Upper lobe of left lung (tissue), 6 donors: ENCODE data around the gene MMP24. TPM values are rescaled to one million over a fixed set of nuclear protein-coding genes. Genes with fewer than 3 reads are reported as not detected.
A peak's percentile ranks its signal among the peaks of the same experiment; 100 is the strongest.

ENCODE experiments used
- ATAC-seq, 2 donors: fragments of 200-7000 bp; cut with Tn5 transposase; one replicate each; pipeline ENCODE4 v1.9.1; 2022; ENCODE audit warnings: mild to moderate bottlenecking in 2 of 2, moderate library complexity in 2 of 2; ENCODE audit not compliant: low FRiP score in 2 of 2
- DNase-seq, 2 donors: peaks; one replicate each; pipeline ENCODE4 v3.0.0-alpha.2; 2019 to 2020
- H3K27ac ChIP-seq, 4 donors: fragments of 200-600 bp; sonication (generic); one replicate each; pipeline ENCODE4 v1.5.1; 2016 to 2019
- H3K27me3 ChIP-seq, 4 donors: fragments of 200-600 bp; sonication (generic); one replicate each; pipeline ENCODE4 v1.5.1; 2017 to 2019
- H3K36me3 ChIP-seq, 4 donors: fragments of 200-600 bp; sonication (generic); one replicate each; pipeline ENCODE4 v1.5.1; 2016 to 2019
- H3K4me1 ChIP-seq, 4 donors: fragments of 200-600 bp; sonication (generic); one replicate each; pipeline ENCODE4 v1.5.1; 2018 to 2019
- H3K4me3 ChIP-seq, 4 donors: fragments of 200-600 bp; sonication (generic); one replicate each; pipeline ENCODE4 v1.5.1; 2017 to 2019; ENCODE audit warnings: mild to moderate bottlenecking in 2 of 4, moderate library complexity in 1 of 4
- H3K9me3 ChIP-seq, 4 donors: fragments of 200-600 bp; sonication (generic); one replicate each; pipeline ENCODE4 v1.5.1; 2018 to 2019
- EP300 ChIP-seq, 4 donors: sonication (generic); formaldehyde crosslinking; IDR thresholded peaks; one replicate each; pipeline ENCODE4 v1.5.1; 2017; ENCODE audit warnings: antibody characterized with exemption in 4 of 4, control low read depth in 2 of 4
- POLR2A ChIP-seq, 4 donors: fragments of 450-650 bp; IDR thresholded peaks; one replicate each; pipeline ENCODE4 v1.5.1; 2016 to 2017; ENCODE audit warnings: antibody characterized with exemption in 4 of 4, mild to moderate bottlenecking in 2 of 4
- POLR2AphosphoS5 ChIP-seq, 2 donors: sonication (generic); formaldehyde crosslinking; IDR thresholded peaks; one replicate each; pipeline ENCODE4 v1.5.1; 2017; ENCODE audit warnings: antibody characterized with exemption in 2 of 2
- WGBS, 2 donors: methylation state at CpG; one replicate each; pipeline ENCODE4 v1.1.5; 2017 to 2018; 5-methylcytosine and 5-hydroxymethylcytosine counted together
- total RNA-seq, 6 donors: library from RNA; depleted of rRNA in 4 of 6; stranded (reverse); fragments of >200 nt in 4 of 6; gene quantifications; one replicate each; pipeline versions ENCODE4 v1.1.0 to v1.2.1, GENCODE V29; 2016 to 2021
- TF ChIP-seq, protein P1 (sequence below), 6 experiments: fragments of 450-650 bp in 4 of 6; fragments of 200-600 bp in 2 of 6; sonication (generic) in 2 of 6; IDR thresholded peaks; one replicate each; pipeline ENCODE4 v1.5.1; 2016 to 2019; ENCODE audit warnings: antibody characterized with exemption in 6 of 6
- donor health status: DM: no; HTN: no; CAD: no; lungs with moderate emphysema.
- donor health status: DM: no; HTN: yes; CAD: no; lungs with severe emphysema.

Gene MMP24
- total RNA-seq, 6 donors from 2014 or later, result 7.3 to 25.4 (median 15.6) TPM

DNA sequence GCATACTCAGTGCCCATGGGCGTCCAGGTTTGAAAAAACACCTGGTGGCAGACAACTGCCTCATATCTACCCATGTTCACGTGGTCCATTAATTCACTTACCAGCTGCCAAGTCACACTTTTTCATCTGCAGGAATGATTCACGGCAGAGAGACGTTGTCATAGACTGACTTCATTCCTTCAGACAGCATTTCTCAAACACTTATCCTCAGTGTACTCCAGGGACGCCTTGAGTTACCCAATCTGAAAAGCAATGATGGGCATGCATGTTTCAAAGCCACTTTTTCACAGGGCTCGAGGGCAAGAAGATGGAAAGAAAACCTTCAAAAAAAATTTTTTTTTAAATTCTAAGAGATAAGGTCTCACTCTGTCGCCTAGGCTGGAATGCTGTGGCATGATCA lies 45.4 kb downstream of the MMP24 start:
- no peak for DNase-seq
- WGBS, 2 donors, result 74 to 76% methylated on average over 7 of the region's 7 CpGs

DNA sequence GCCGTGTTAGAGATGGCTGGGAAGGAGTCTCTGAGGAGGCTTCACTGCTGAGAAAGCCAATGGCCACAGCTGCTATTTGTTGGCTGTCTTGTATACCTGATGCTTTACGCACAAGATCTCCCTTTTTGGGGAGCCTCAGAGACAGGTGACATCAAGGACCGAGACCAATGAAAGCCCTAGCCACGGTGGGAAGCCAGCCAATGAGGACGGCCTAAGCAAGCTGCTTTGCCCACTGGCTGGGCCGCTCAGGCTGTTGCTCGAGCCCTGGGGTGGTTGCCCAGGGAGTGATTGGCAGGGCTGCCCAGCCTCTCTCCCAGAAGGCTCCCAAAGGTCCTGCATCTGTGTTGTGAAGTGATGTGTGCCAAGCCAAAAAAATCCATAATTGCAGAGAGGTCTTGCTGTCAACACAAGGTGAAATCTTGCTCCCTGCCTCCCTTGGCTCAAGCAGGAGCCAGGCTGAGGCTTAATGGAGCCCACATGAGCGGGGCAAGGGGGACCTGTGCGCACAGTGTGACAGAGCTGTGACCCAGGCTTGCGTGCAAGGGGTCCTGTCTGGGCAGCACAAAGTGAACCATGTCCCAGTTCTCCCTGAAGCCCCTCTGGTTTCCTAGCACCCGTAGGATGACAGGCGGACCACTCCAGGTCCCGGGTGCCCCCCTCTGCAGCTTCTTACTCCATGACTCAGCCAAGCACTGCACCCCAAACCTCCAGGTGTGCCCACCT lies 47.1 kb downstream of the MMP24 start:
- DNase-seq (no peak), ATAC-seq (no peak)
- WGBS, 2 donors, result 79 to 89% methylated on average over 7 to 13 of the region's 13 CpGs
- no peak for TF ChIP-seq POLR2AphosphoS5 (IDR thresholded peaks at IDR 0.05)
- no peak for TF ChIP-seq POLR2A (IDR thresholded peaks at IDR 0.05)
- no peak for TF ChIP-seq EP300 (IDR thresholded peaks at IDR 0.05)
- TF ChIP-seq, protein P1, sequence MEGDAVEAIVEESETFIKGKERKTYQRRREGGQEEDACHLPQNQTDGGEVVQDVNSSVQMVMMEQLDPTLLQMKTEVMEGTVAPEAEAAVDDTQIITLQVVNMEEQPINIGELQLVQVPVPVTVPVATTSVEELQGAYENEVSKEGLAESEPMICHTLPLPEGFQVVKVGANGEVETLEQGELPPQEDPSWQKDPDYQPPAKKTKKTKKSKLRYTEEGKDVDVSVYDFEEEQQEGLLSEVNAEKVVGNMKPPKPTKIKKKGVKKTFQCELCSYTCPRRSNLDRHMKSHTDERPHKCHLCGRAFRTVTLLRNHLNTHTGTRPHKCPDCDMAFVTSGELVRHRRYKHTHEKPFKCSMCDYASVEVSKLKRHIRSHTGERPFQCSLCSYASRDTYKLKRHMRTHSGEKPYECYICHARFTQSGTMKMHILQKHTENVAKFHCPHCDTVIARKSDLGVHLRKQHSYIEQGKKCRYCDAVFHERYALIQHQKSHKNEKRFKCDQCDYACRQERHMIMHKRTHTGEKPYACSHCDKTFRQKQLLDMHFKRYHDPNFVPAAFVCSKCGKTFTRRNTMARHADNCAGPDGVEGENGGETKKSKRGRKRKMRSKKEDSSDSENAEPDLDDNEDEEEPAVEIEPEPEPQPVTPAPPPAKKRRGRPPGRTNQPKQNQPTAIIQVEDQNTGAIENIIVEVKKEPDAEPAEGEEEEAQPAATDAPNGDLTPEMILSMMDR (IDR thresholded peaks at IDR 0.05), result no peak
- H3K36me3 ChIP-seq, result peaks cover 0 to 74% (median 33%) of the 10 kb centered on the region in 4 donors
- no peaks in the 10 kb centered on the region for H3K27me3 ChIP-seq
- H3K27ac ChIP-seq, result no peak overlapping the region
- H3K9me3 ChIP-seq, result no peaks in the 10 kb centered on the region
- no peak overlapping the region for H3K4me3 ChIP-seq
- peaks cover 18 to 38% (median 23%) of the 10 kb centered on the region in 4 donors for H3K4me1 ChIP-seq

More for the DNA sequence above, 45.4 kb downstream of the MMP24 start:
- peak in 1 of 2 donors; percentile 1 for ATAC-seq
- H3K9me3 ChIP-seq, result no peaks in the 10 kb centered on the region
- peak overlapping the region in 1 of 4 donors; percentile 30 for H3K27ac ChIP-seq
- H3K36me3 ChIP-seq, result peaks cover 0 to 86% (median 47%) of the 10 kb centered on the region in 4 donors
- no peak for TF ChIP-seq POLR2A (IDR thresholded peaks at IDR 0.05)
- TF ChIP-seq EP300 (IDR thresholded peaks at IDR 0.05), result no peak
- TF ChIP-seq, protein P1 (IDR thresholded peaks at IDR 0.05), result no peak
- no peak for TF ChIP-seq POLR2AphosphoS5 (IDR thresholded peaks at IDR 0.05)
- no peak overlapping the region for H3K4me3 ChIP-seq
- H3K27me3 ChIP-seq, result no peaks in the 10 kb centered on the region
- peaks cover 10 to 27% (median 16%) of the 10 kb centered on the region in 4 donors for H3K4me1 ChIP-seq

DNA sequence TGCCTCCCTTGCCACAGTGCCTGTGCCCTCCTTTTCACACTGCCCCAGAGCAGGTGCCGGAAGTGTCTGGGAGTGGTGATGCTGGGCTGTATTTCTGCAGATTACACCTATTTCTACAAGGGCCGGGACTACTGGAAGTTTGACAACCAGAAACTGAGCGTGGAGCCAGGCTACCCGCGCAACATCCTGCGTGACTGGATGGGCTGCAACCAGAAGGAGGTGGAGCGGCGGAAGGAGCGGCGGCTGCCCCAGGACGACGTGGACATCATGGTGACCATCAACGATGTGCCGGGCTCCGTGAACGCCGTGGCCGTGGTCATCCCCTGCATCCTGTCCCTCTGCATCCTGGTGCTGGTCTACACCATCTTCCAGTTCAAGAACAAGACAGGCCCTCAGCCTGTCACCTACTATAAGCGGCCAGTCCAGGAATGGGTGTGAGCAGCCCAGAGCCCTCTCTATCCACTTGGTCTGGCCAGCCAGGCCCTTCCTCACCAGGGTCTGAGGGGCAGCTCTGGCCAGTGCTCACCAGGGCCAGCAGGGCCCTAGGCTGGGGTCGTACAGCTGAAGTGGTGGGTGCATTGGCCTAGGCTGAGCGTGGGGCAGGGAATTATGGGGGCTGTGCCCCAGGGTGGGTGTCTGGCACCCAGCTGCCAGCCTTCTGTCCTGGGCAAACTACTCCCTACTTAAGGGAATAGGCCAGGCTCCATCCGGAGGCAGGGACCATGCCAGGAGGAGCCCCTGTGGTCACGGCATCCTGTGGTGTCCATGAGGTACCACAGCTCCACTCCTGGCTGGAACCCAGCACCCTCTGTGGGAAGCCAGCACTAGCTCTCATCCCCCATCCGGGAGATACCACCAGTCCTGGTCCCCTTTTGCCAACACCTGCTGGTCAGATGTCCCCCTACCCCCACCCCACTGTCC lies 47.9 kb downstream of the MMP24 start:
- Histone ChIP-seq H3K36me3 (peaks cover 2 to 76% (median 41%) of the 10 kb centered on the region in 4 donors), H3K27ac (peak overlapping the region in 1 of 4 donors; percentile 19), H3K27me3 (no peaks in the 10 kb centered on the region), H3K4me1 (peaks cover 18 to 32% (median 21%) of the 10 kb centered on the region in 4 donors), H3K4me3 (no peak overlapping the region), H3K9me3 (no peaks in the 10 kb centered on the region)
- peak in 1 of 2 donors; percentile 82 for DNase-seq
- TF ChIP-seq POLR2AphosphoS5 (IDR thresholded peaks at IDR 0.05) (no peak), POLR2A (IDR thresholded peaks at IDR 0.05) (no peak), EP300 (IDR thresholded peaks at IDR 0.05) (no peak)
- TF ChIP-seq, protein P1 (IDR thresholded peaks at IDR 0.05), result no peak
- ATAC-seq, result no peak
- WGBS, 2 donors, result 91 to 98% methylated on average over 12 to 20 of the region's 24 CpGs

DNA sequence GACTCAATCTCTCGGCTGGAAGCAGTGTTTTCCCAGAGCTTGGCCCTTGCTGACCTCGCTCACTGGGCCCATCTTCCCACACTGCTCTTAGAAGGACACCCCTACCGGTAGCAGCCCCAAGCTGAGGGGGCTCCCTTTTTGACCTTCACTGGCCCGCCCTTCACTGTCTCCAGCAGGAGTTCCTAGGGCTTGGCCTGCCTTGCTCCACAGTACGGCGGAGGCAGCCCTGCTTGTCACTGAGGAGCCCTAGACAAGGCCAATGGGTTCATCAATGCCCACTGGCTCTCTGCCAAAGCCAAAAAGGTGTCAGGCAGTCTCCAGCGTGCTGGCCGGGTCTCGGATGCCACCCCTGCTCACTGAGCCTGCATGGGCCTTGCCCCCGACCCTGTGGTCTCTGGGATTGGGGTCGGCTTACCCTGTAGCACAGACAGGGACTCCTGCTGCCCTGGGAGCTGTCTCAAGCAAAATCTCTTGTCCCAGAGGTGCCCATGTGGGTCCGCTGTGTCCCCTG lies 49.3 kb downstream of the MMP24 start:
- no peak for TF ChIP-seq POLR2AphosphoS5 (IDR thresholded peaks at IDR 0.05)
- no peak for TF ChIP-seq EP300 (IDR thresholded peaks at IDR 0.05)
- TF ChIP-seq, protein P1 (IDR thresholded peaks at IDR 0.05), result no peak
- TF ChIP-seq POLR2A (IDR thresholded peaks at IDR 0.05), result no peak
- Histone ChIP-seq H3K27ac (peak overlapping the region in 1 of 4 donors; percentile 98), H3K36me3 (peaks cover 5 to 76% (median 43%) of the 10 kb centered on the region in 4 donors), H3K27me3 (no peaks in the 10 kb centered on the region), H3K4me3 (no peak overlapping the region), H3K4me1 (peaks cover 18 to 31% (median 21%) of the 10 kb centered on the region in 4 donors), H3K9me3 (no peaks in the 10 kb centered on the region)
- WGBS, 2 donors, result 94 to 97% methylated on average over 7 to 9 of the region's 12 CpGs
- DNase-seq (no peak), ATAC-seq (no peak)
